OCI-LY1 (cell line): Measurements from ENCODE around the gene NID1.
A peak's percentile ranks its signal among the peaks of the same experiment; 100 is the strongest.

Experiments
- H2AFZ ChIP-seq: fragments of 200-600 bp; sonication (generic), shearing (Covaris generic); 2 replicates; pipeline ENCODE4 v1.6.0; 2014; ENCODE audit warnings: antibody characterized with exemption, mild to moderate bottlenecking, low read length
- H3F3A ChIP-seq: fragments of 200-600 bp; sonication (generic), shearing (Covaris generic); 2 replicates; pipeline ENCODE4 v1.6.0; 2014; ENCODE audit warnings: mild to moderate bottlenecking, antibody characterized with exemption, low read length, moderate library complexity; ENCODE audit not compliant: insufficient read depth
- H3K27ac ChIP-seq: fragments of 200-600 bp; sonication (generic); 2 replicates; pipeline ENCODE4 v1.5.1; 2014; ENCODE audit warnings: low read length, mixed run types, mild to moderate bottlenecking, low read depth; ENCODE audit not compliant: poor library complexity, severe bottlenecking
- H3K27me3 ChIP-seq: fragments of 200-600 bp; sonication (generic); 2 replicates; pipeline ENCODE4 v1.6.0; 2014; ENCODE audit warnings: antibody characterized with exemption, mild to moderate bottlenecking, low read length, moderate library complexity; ENCODE audit not compliant: insufficient read depth
- H3K36me3 ChIP-seq: fragments of 200-600 bp; sonication (generic); 2 replicates; pipeline ENCODE4 v1.6.1; 2014; ENCODE audit warnings: mild to moderate bottlenecking, antibody characterized with exemption, low read length, moderate library complexity, mixed read lengths; ENCODE audit not compliant: insufficient read depth
- H3K4me1 ChIP-seq: fragments of 200-600 bp; sonication (generic); 2 replicates; pipeline ENCODE4 v1.5.1; 2014; ENCODE audit warnings: mild to moderate bottlenecking, low read length, moderate library complexity; ENCODE audit not compliant: insufficient read depth, severe bottlenecking
- H3K4me2 ChIP-seq: fragments of 200-600 bp; sonication (generic), shearing (Covaris generic); 2 replicates; pipeline ENCODE4 v1.6.1; 2014; ENCODE audit warnings: low read length
- H3K4me3 ChIP-seq: fragments of 200-600 bp; sonication (generic); 2 replicates; pipeline ENCODE4 v1.5.1; 2014; ENCODE audit warnings: low read length, low read depth, mild to moderate bottlenecking, mixed read lengths; ENCODE audit not compliant: poor library complexity, severe bottlenecking
- H3K79me2 ChIP-seq: fragments of 200-600 bp; shearing (Covaris generic); 2 replicates; pipeline ENCODE4 v1.6.1; 2016; ENCODE audit warnings: mixed run types, low read length, mixed read lengths; ENCODE audit not compliant: insufficient read depth
- H3K9ac ChIP-seq: fragments of 200-600 bp; sonication (generic), shearing (Covaris generic); 2 replicates; pipeline ENCODE4 v1.6.1; 2014; ENCODE audit warnings: mild to moderate bottlenecking, low read length, mixed read lengths
- H3K9me2 ChIP-seq: fragments of 200-600 bp; sonication (generic), shearing (Covaris generic); 2 replicates; pipeline ENCODE4 v1.6.1; 2014; ENCODE audit warnings: low read depth, mild to moderate bottlenecking, low read length, mixed read lengths
- H3K9me3 ChIP-seq: fragments of 200-600 bp; shearing (Covaris generic); 2 replicates; pipeline ENCODE4 v1.6.1; 2014; ENCODE audit warnings: low read length, mixed read lengths
- H4K20me1 ChIP-seq: fragments of 200-600 bp; sonication (generic), shearing (Covaris generic); 2 replicates; pipeline ENCODE4 v1.6.0; 2016; ENCODE audit warnings: mild to moderate bottlenecking, low read length; ENCODE audit not compliant: insufficient read depth
- CTCF ChIP-seq: fragments of 200-600 bp; sonication (generic), shearing (Covaris generic); IDR thresholded peaks from 2 replicates; pipeline ENCODE4 v1.5.1; 2017; ENCODE audit warnings: mild to moderate bottlenecking, antibody characterized with exemption, low read length, moderate library complexity, mixed read lengths
- EZH2 ChIP-seq: fragments of 200-600 bp; sonication (generic), shearing (Covaris generic); IDR thresholded peaks from 2 replicates; pipeline ENCODE4 v1.8.0; 2017; ENCODE audit warnings: borderline replicate concordance, mixed run types, mild to moderate bottlenecking, antibody characterized with exemption, low read length, moderate library complexity, mixed read lengths

Gene NID1

GRCh38 chr1:236103646-236104218 lies 38.8 kb upstream of the NID1 start:
- no peaks in the 10 kb centered on the region for H3K4me1 ChIP-seq
- no peak overlapping the region for H3K4me2 ChIP-seq
- H3K36me3 ChIP-seq, result no peaks in the 10 kb centered on the region
- H3K27ac ChIP-seq, result no peak overlapping the region
- no peaks in the 10 kb centered on the region for H3F3A ChIP-seq
- H2AFZ ChIP-seq, result no peak overlapping the region
- H3K9ac ChIP-seq, result no peak overlapping the region
- TF ChIP-seq EZH2 (no peak), CTCF (peak; percentile 89)
- H3K79me2 ChIP-seq, result no peaks in the 10 kb centered on the region
- H3K4me3 ChIP-seq, result no peak overlapping the region
- H4K20me1 ChIP-seq, result no peaks in the 10 kb centered on the region
- no peaks in the 10 kb centered on the region for H3K9me3 ChIP-seq
- H3K27me3 ChIP-seq, result no peaks in the 10 kb centered on the region
- no peaks in the 10 kb centered on the region for H3K9me2 ChIP-seq

GRCh38 chr1:236103059-236103458 lies 38.2 kb upstream of the NID1 start:
- H3K9ac ChIP-seq, result no peak overlapping the region
- H3K27me3 ChIP-seq, result no peaks in the 10 kb centered on the region
- H3K4me1 ChIP-seq, result no peaks in the 10 kb centered on the region
- H3K4me3 ChIP-seq, result no peak overlapping the region
- no peaks in the 10 kb centered on the region for H3K36me3 ChIP-seq
- no peak overlapping the region for H2AFZ ChIP-seq
- no peak for TF ChIP-seq EZH2
- TF ChIP-seq CTCF, result no peak
- H3F3A ChIP-seq, result no peaks in the 10 kb centered on the region
- H3K9me3 ChIP-seq, result no peaks in the 10 kb centered on the region
- no peaks in the 10 kb centered on the region for H4K20me1 ChIP-seq
- H3K4me2 ChIP-seq, result no peak overlapping the region
- H3K79me2 ChIP-seq, result no peaks in the 10 kb centered on the region
- H3K27ac ChIP-seq, result no peak overlapping the region
- no peaks in the 10 kb centered on the region for H3K9me2 ChIP-seq

- Histone ChIP-seq H3K9ac (no peak overlapping the region), H3K9me2 (no peaks in the 10 kb centered on the region), H3K4me2 (no peak overlapping the region), H3K36me3 (no peaks in the 10 kb centered on the region), H3F3A (no peaks in the 10 kb centered on the region), H3K4me1 (no peaks in the 10 kb centered on the region), H2AFZ (no peak overlapping the region), H3K27me3 (no peaks in the 10 kb centered on the region), H4K20me1 (no peaks in the 10 kb centered on the region), H3K9me3 (no peaks in the 10 kb centered on the region), H3K79me2 (no peaks in the 10 kb centered on the region), H3K4me3 (no peak overlapping the region), H3K27ac (no peak overlapping the region)
- TF ChIP-seq EZH2 (no peak), CTCF (no peak)
Measured at GRCh38 chr1:236102611-236103010, 37.7 kb upstream of the NID1 start.
